GM19397 (cell line): ENCODE data around the gene USP17L29.
"Not testable (repeated sequence)": the region's sequence is repeated elsewhere in the genome, so short reads cannot be mapped to it uniquely, and the experiment has no call there.

Experiments used
- ATAC-seq: cut with Tn5 transposase; IDR thresholded peaks from one replicate; pipeline ENCODE4 v1.9.1; 2021; ENCODE audit warnings: mild to moderate bottlenecking, moderate library complexity; ENCODE audit not compliant: unreplicated experiment

USP17L29 gene, protein sequence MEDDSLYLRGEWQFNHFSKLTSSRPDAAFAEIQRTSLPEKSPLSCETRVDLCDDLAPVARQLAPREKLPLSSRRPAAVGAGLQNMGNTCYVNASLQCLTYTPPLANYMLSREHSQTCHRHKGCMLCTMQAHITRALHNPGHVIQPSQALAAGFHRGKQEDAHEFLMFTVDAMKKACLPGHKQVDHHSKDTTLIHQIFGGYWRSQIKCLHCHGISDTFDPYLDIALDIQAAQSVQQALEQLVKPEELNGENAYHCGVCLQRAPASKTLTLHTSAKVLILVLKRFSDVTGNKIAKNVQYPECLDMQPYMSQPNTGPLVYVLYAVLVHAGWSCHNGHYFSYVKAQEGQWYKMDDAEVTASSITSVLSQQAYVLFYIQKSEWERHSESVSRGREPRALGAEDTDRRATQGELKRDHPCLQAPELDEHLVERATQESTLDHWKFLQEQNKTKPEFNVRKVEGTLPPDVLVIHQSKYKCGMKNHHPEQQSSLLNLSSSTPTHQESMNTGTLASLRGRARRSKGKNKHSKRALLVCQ

DNA sequence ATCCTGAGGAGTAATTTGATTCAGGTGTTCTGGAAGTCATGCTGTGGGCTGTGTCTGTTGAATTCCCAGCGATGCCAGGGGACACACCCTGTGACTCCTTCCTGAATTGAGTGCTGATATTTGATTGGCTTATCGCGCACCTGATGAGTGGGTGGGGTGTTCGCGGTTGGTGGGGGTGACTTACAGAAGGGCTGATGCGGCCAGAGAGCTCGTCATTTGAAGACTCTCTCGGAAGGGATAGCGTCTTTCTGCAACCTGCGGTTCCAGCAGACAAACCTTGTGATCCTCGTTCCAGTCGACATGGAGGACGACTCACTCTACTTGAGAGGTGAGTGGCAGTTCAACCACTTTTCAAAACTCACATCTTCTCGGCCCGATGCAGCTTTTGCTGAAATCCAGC is at the start of gene USP17L29:
USP17L29 (plus strand) TSS at position 301 of the 400 bp plus-strand sequence; CDS start at position 301, 0 bp downstream.
- ATAC-seq = not testable (repeated sequence)

DNA sequence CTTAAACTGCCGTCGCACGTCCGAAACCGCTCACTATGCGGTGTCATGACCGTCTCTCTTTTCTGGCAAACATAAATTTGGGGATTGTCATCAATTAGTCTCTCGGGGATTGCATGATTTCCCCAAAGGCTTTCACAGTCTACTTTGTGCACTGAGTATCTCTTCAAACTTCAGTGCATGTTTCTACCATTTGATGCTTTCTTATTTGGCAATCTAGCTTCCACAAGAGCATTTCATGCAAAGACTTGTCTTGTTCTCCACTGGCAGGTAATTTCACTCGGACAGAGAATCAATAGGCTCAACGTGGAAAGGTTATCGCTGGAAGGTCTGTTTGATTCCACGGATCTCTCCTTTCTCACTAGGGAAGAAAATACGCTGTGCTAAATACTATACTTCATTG is 29.2 kb upstream of the USP17L29 start:
- ATAC-seq = not testable (repeated sequence)

DNA sequence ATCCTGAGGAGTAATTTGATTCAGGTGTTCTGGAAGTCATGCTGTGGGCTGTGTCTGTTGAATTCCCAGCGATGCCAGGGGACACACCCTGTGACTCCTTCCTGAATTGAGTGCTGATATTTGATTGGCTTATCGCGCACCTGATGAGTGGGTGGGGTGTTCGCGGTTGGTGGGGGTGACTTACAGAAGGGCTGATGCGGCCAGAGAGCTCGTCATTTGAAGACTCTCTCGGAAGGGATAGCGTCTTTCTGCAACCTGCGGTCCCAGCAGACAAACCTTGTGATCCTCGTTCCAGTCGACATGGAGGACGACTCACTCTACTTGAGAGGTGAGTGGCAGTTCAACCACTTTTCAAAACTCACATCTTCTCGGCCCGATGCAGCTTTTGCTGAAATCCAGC is 28.6 kb upstream of the USP17L29 start, which contains the start of gene USP17L24:
USP17L24 (plus strand) TSS at position 301 of the 400 bp plus-strand sequence; CDS start at position 301, 0 bp downstream.
- ATAC-seq = not testable (repeated sequence)

DNA sequence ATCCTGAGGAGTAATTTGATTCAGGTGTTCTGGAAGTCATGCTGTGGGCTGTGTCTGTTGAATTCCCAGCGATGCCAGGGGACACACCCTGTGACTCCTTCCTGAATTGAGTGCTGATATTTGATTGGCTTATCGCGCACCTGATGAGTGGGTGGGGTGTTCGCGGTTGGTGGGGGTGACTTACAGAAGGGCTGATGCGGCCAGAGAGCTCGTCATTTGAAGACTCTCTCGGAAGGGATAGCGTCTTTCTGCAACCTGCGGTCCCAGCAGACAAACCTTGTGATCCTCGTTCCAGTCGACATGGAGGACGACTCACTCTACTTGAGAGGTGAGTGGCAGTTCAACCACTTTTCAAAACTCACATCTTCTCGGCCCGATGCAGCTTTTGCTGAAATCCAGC is 23.8 kb upstream of the USP17L29 start, which contains the start of gene USP17L25:
USP17L25 (plus strand) TSS at position 301 of the 400 bp plus-strand sequence; CDS start at position 301, 0 bp downstream.
- not testable (repeated sequence) for ATAC-seq

DNA sequence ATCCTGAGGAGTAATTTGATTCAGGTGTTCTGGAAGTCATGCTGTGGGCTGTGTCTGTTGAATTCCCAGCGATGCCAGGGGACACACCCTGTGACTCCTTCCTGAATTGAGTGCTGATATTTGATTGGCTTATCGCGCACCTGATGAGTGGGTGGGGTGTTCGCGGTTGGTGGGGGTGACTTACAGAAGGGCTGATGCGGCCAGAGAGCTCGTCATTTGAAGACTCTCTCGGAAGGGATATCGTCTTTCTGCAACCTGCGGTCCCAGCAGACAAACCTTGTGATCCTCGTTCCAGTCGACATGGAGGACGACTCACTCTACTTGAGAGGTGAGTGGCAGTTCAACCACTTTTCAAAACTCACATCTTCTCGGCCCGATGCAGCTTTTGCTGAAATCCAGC is 19.1 kb upstream of the USP17L29 start, which contains the start of gene USP17L26:
USP17L26 (plus strand) TSS at position 301 of the 400 bp plus-strand sequence; CDS start at position 301, 0 bp downstream.
- ATAC-seq = not testable (repeated sequence)

DNA sequence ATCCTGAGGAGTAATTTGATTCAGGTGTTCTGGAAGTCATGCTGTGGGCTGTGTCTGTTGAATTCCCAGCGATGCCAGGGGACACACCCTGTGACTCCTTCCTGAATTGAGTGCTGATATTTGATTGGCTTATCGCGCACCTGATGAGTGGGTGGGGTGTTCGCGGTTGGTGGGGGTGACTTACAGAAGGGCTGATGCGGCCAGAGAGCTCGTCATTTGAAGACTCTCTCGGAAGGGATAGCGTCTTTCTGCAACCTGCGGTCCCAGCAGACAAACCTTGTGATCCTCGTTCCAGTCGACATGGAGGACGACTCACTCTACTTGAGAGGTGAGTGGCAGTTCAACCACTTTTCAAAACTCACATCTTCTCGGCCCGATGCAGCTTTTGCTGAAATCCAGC is 14.3 kb upstream of the USP17L29 start, which contains the start of gene USP17L5:
USP17L5 (plus strand) TSS at position 301 of the 400 bp plus-strand sequence; CDS start at position 301, 0 bp downstream.
- ATAC-seq = not testable (repeated sequence)

DNA sequence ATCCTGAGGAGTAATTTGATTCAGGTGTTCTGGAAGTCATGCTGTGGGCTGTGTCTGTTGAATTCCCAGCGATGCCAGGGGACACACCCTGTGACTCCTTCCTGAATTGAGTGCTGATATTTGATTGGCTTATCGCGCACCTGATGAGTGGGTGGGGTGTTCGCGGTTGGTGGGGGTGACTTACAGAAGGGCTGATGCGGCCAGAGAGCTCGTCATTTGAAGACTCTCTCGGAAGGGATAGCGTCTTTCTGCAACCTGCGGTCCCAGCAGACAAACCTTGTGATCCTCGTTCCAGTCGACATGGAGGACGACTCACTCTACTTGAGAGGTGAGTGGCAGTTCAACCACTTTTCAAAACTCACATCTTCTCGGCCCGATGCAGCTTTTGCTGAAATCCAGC is 9.6 kb upstream of the USP17L29 start, which contains the start of gene USP17L27:
USP17L27 (plus strand) TSS at position 301 of the 400 bp plus-strand sequence; CDS start at position 301, 0 bp downstream.
- ATAC-seq = not testable (repeated sequence)

DNA sequence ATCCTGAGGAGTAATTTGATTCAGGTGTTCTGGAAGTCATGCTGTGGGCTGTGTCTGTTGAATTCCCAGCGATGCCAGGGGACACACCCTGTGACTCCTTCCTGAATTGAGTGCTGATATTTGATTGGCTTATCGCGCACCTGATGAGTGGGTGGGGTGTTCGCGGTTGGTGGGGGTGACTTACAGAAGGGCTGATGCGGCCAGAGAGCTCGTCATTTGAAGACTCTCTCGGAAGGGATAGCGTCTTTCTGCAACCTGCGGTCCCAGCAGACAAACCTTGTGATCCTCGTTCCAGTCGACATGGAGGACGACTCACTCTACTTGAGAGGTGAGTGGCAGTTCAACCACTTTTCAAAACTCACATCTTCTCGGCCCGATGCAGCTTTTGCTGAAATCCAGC is 4.8 kb upstream of the USP17L29 start, which contains the start of gene USP17L28:
USP17L28 (plus strand) TSS at position 301 of the 400 bp plus-strand sequence; CDS start at position 301, 0 bp downstream.
- not testable (repeated sequence) for ATAC-seq

DNA sequence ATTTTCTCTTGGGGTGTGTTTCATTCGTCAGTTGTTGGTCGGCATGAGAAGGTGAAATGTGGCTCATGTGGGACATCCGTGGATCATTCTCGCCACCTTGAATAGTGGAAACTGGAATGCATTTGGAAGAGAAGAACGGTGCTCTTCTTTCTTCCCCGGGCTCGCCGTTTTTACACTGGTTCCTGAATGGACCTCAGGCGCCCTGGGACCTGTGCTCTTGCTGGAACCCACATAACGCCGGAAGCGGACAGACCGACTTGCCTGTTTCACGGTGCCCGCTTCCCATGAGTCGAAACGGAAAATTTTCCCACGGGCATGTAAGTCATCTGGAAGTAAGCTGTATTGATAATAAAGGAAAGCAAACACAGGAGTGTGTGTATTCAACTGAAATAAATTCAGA is 2.6 kb upstream of the USP17L29 start:
- not testable (repeated sequence) for ATAC-seq

DNA sequence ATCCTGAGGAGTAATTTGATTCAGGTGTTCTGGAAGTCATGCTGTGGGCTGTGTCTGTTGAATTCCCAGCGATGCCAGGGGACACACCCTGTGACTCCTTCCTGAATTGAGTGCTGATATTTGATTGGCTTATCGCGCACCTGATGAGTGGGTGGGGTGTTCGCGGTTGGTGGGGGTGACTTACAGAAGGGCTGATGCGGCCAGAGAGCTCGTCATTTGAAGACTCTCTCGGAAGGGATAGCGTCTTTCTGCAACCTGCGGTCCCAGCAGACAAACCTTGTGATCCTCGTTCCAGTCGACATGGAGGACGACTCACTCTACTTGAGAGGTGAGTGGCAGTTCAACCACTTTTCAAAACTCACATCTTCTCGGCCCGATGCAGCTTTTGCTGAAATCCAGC is 9.4 kb downstream of the USP17L29 start, which contains the start of gene USP17L30:
USP17L30 (plus strand) TSS at position 301 of the 400 bp plus-strand sequence; CDS start at position 301, 0 bp downstream.
- not testable (repeated sequence) for ATAC-seq

DNA sequence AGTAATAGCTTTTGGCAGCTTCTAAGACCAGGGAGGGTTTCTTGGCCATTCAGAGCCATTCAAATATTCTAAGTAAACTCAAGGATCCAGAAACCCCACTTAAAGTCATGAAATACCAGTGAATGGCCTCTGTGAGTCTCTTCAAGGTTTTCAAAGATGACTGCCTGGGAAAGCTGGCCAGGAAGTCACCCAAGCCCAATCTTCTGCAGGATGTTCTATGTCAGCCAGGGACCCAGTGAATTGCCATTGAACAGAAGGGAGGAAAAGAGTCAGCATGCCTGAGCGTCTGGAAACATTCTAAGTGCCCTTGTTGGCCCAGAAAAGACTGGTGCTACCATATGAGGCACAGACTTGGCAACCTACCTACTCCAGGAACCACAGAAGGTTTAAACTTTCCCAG is 26.4 kb downstream of the USP17L29 start:
- not testable (repeated sequence) for ATAC-seq

DNA sequence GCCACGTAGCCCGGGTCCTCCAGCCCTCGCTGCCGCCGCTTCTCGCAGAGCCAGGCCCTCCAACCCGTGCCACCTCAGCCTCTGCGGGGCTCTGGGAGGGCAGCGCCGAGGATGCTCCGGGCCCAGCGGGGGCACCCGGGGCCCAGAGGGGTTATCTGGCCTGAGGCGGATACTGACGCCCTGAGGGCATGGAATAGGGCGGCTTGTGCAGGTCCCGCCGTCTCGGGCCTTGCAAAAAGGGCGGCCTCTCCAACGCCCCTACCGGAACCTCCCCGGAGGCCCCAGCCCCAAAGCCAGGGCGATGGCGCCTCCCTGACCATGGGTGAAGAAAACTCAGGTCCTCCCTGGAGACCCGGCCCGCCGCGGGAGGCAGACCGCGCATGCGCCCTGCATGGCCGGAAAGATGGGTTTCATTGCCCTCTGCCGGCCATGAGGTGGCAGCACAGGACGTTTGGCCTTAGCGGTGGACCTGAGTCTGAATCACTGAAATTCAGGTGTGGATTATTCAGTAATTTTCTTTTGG is 27.6 kb downstream of the USP17L29 start:
- not testable (repeated sequence) for ATAC-seq

DNA sequence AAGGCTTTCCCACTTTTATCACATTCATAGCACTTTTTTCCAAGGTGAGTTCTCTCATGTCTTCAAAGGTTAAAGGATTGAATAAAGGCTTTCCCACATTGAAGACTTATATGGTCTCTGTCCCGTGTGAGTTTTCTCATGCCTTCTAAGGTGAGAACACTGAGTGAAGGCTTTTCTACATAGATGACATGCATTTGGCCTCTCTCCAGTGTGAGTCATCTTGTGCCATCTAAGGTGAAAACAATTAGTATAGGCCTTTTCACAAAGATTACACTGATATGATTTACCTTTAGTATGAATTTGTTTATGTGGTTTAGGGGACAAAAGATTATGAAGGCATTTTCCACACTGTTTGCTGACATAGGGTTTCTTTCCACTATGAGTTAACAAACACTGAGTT is 30.7 kb downstream of the USP17L29 start:
- no peak for ATAC-seq

DNA sequence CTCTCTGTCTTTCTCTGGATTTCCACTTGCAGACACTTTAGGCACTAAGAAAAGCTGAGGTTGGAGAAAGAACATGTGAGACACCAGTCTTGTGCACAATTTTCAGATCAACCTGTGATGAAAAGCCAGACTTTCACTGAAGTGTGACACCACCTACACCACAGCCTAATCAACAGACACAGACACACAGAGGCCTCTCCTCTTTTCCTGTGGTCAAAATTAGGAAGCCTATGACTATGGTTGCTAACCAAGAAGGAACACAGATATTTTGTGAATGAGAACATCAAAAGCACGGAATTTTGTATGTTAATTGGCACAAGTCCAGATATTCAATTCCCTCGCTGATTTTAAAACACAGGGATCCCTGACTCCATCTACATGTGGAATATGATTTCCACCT is 35.6 kb downstream of the USP17L29 start:
- not testable (repeated sequence) for ATAC-seq
